GM20431 (cell line): Measurements from ENCODE around the gene WEE1.
"Not testable (repeated sequence)": the region's sequence is repeated elsewhere in the genome, so short reads cannot be mapped to it uniquely, and the experiment has no call there.

Source experiments
- in situ Hi-C: fragments of 300-500 bp; cut with MseI, MboI; formaldehyde crosslinking; loops from one replicate; pipeline ENCODE4 v1.15.0; 2020; ENCODE audit warnings: low sequenced_read_pairs; ENCODE audit not compliant: unreplicated experiment

Gene WEE1

DNA sequence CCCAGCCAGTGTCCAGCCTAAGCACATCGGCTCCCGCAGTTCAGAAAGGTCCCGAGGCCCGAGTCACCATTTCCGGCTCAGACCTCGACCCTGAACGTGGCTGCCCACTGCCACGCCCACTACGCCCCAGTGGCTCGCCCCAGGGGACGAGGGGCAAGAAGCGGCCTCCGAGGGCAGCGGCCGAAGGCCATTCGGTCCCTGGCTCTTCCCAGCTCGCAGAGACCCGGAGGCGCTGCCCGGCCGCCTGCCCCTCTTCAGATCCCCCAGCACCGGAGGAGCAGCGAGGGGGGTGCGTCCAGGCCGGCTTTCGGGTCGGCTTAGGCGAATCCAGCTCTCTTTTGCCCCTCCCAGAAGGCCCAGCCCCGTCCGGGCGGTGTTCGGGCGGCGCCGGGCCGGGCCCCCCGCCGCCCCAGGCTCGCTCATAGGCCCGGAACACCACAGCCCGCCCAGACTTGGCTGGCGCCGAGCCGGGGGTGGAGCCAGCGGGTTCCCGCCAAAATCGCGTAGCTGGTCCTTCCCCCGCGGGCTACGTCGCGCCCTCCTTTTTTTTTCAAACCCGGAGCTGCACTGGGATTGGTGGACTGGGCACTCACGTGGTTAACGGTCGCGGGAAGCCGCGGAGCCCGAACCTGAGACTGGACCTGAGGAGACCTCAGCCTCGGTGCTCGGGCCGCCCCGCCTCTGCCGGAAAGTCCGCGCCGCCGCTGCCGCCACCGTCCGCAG, at the start of gene WEE1:
WEE1 (plus strand) TSS at position 619 of the 723 bp plus-strand sequence. CDS start 264 bp downstream, outside the sequence.
- in situ Hi-C loops, result no loop called here

DNA sequence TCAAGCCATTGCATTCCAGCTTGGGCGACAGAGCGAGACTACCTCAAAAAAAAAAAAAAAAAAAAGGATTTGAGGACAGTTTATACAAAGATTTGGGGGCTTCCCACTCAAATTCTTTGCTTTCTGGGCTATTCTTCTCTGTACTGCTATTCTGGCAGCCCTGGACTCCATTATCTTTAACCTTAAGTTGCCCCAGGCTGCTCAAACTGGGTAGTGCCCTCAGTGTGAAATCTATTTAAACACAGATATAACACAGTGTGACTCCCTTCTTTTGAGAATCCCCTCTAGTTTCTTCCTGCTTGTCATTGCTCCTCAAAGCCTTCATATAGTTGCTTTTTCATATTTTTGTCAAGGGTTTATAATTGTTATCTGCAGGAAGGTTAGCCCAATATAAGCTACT, 49.5 kb upstream of the WEE1 start:
- in situ Hi-C loops, result loop anchor here (25.0 kb wide), 2 partner anchors 362 to 512 kb away; partner anchors contain the start of gene NRIP3

DNA sequence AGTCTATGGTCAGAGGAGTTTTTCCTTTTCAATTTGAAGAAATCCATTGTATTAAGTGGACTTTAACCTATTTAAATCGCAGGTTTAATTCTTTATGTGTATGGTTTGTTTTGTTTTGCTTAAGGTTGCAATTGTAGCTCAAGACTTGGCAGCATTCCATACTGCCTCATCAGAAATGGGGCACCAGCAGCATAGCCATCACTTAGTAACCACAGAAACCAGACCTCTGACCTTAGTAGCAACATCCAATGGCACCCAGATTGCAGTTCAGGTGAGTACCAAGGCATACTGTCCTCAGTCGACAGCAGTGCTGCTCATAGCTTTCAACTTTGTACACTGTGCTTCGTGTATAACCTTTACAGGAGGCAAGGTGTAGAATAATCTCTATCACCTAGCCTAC, 48.4 kb upstream of the WEE1 start:
- in situ Hi-C loops, result no loop called here

DNA sequence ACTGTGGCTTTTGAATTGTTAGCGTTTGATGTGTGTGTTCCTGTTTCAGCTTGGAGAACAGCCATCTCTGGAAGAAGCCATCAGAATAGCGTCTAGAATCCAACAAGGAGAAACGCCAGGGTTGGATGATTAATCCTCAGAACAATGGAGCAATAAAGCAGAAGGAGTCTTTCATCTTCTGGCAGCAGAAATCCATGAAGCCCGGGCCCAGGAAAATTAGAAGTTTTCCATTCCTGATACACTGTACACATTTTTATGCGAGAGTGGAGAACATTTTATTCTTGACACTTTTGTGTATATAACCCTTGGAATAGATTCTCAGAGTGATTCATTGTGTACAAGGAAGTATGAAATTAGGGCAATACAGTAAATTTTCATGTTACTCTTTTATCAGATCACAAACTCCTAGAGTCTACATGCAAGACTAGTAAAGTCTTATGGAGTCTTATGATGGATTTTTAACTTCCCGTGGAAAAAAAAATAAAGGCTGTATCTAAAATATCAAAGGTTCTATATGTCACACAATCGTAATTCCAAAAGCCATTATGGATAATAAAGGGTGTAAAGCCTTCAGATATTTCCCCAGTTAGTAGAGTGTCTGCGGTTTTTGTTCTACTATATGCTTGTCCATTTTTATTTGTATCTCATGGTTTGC, 45.9 kb upstream of the WEE1 start:
- in situ Hi-C loops, result no loop called here

DNA sequence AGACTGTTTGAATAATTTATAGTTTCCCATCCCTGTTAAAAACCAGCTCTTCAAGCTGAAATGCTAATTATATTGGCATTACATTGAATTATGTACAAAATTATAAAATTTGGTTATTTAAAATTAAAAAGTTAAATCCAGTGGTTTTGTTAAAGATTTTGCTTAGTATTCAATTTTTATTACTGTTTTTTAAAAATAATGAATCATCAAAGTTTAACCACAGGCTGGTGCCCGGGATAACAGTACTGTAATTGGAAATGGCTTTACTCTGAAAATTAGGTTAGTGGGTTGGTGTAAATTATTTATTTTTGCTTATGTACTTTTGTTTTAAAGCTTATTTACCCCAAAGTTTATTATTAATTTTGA, 45.4 kb upstream of the WEE1 start:
- in situ Hi-C loops, result no loop called here

DNA sequence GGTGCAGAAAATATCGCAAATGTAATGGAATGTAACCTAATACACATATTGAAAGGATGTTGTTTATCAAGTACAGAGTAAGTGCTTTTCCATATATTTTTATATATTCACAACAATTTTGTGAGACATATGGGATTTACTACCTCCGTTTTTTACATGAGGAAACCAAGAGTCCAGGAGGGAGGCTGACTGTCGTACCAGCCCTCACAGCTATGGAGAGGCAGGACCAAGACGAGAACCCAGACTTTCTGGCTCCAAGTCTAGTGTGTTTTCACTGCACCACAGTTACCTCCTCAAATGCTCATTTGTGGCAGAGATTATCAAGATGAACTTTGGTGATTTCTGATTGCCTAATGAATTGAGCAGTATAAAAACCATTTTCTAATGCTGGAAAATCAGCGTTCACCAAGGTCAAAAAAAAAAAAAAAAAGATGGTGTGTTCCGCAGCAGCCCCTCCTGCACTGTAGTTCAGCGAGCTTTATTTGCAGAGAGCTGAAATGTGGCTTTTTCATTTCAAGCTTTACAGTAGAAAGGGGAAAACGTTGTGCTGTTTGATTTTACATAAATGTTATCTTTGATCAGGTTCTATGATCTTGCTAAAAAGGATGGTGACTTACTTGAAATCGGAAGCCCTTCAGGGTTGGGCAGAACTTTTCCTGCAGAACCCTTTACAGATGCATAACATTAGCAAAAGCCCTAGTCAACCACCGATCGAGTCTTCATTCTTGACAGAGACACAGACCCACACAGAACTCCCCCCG, 44.7 kb upstream of the WEE1 start:
- in situ Hi-C loops, result no loop called here

DNA sequence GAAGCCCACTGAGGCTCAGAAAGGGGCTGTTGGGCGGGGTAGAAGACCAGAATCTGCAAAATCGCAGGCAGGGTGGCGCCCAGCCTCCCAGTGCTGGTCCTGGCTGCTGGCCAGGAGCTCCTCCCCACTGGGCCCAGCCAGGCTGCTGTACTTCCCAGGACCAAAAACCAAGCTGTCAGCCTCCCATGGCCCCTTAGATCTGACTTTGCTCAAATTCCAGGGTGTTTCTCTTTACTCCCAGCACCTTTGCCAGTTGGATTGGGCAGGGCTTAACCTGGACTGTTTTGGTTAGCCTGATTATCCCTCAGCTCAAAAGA, 44.2 kb upstream of the WEE1 start:
- in situ Hi-C loops, result no loop called here

DNA sequence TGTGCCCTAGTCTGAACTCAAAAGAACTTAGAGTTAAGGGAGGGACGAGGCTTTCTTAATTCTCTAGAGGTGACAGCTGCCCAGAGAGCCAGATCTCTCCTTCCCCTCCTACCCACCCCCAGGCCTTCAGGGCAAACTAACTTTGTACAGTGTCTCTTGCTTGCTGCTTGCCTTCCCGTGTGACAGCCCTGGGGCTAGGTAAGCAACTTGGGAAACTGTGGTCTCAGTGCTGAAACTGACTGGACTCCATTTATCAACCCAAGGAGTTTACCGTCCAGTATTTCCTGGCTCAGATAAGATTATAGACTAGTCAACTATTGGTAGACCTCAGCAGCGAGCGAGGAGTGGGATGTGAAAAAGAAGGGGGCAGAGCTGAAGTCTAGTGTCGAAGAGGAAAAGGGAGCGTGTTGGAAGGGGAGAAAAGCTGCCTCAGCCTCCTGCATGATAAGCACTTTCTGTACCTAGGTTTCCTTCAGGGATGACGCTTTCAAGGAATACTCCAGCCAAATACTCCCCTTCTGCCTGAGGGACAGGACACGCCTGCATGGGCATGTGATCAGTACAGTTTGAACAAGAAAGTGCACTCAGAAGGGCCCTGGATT, 43.3 kb upstream of the WEE1 start:
- in situ Hi-C loops, result no loop called here

DNA sequence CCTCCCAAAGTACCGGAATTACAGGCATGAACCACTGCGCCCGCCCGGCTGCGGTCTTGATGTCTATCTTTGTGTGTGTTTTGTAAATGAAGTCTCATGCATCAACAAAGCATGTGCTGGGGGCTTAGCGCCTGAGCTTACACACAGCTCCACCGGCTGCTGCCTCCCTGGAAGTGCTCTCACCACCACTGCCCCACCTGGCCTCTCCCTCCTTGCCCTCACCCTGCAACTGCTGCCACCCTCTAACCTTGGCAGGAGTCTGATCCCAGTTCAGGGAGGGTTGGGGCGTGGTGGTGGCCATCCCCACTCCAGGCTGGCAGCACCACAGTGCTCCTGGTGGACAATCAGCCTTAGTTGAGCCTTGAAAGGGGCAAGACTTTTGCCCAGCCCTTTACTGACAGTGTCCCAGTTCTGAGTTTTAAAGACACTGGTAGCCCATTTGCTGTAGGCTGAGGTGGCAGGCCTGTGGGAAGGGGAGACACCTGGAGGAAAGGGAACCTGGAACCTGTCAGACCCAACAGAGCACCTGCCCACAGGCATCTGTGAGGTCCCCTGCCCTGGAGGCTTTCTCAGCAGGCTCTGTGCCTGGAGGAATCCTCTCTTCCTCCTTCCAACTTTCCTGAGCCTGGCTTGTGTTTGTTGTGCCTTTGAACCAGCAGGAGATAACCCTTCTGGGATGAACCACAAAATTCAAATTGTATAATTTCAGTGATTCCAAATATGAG, 42.4 kb upstream of the WEE1 start:
- in situ Hi-C loops, result no loop called here

DNA sequence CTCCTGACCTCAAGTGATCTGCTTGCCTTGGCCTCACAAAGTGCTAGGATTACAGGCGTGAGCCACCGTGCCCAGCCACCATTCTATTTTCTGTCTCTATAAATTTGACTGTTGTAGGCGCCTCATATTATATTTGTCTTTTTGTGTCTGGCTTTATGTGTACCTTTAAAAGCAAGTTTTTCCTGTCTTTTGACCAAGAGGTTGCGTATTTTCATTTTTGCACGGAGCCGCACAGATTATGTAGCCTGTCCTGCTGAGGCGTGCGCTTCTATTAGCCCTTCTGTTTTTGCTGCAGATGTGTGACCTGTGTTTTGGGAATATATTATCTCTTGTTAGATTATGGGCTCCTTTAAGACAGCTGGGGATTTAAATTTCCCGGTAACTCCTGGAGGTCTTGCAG, 40.4 kb upstream of the WEE1 start:
- in situ Hi-C loops, result no loop called here

DNA sequence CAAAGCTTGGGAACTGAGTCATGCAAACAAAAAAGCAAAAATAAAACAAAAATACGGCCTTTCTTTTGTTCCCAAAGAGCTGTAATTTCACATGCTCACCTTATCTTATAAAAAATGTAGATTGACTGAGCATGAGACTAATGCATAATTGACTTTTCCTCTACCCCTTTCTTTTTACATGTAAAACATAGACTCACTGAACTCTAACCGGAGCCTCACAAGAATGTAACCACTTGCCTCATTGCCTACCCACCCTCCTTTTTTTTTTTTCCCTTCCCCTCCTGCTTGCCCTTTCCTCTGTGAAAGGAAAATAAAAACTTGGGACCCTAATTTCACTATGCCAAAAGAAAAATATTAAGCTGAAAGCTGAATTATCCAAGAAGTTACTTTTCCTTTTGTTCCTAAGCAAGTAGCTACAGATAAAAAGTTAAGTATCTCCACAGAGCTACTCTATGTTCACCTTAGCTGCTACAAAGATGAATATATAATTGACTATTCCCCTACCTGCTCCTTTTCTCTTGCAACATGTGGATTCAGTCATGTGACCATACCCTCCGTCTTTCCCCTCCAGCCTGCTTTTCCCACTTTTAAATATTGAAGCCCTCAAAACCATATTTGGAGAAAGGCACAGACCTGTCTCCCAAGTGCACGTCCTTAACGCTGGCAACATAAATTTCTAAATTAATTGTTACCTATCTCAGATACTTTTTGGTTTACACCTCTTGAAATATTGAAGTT, 39.6 kb upstream of the WEE1 start:
- in situ Hi-C loops, result no loop called here

DNA sequence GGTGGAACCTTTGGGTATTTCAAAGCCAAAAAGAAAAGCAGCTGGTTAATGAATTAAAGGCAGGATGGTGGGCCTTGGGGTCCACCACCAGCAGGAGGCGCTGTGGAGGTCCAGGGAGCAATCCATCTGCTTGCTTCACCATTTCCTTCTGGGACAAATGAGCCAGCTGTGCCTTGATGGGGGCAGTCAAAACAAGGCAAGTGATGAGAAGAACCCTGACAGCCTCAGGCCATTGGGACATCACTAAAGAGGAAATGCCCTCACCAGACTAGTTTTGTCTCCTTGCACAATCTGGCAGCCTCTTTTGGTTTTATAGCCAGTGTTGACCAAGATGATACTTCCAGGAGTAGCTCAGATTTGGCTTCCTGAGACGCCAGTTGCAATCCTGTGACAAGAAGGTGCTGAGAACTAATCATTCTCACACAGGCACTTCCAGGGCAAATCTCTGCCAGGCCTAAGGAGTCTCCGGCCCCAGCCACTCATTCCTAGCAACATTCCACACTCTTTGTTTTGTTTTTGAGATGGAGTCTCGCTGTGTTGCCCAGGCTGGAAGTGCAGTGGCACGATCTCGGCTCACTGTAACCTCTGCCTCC, 38.2 kb upstream of the WEE1 start:
- in situ Hi-C loops, result no loop called here

DNA sequence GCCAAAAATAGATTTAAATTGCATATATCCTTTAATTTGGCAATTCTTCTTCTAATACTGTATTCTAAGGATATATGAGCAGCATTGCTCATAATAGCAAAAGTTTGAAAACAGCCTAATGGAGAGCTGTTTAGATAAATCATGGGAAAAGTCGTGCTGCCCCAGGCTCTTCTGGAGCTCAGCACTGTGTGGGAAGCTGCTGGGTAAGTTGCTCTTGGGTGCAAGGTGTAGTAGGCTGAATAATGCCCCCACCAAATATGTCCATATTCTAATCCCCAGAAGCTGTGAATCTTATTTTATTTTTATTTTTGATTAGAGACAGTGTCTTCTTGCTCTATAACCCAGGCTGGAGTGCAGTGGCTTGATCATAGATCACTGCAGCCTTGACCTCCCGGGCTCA, 34.9 kb upstream of the WEE1 start:
- in situ Hi-C loops, result no loop called here

DNA sequence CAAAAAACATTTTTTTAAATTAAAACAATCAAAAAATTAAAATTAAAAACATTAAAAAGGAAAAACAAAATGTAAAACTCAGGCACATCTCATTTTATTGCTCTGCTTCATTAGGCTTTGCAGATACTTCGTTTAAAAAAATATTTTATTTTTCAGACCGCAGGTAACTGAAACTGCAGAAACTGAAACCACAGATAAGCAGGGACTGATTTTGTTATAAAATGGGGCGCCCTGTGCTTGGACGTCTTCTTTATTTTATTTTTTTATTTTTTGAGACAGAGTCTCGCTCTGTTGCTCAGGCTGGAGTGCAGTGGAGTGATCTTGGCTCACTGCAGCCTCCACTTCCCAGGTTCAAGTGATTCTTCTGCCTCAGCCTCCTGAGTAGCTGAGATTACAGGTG, 24.3 kb upstream of the WEE1 start:
- in situ Hi-C loops, result not testable (repeated sequence)

DNA sequence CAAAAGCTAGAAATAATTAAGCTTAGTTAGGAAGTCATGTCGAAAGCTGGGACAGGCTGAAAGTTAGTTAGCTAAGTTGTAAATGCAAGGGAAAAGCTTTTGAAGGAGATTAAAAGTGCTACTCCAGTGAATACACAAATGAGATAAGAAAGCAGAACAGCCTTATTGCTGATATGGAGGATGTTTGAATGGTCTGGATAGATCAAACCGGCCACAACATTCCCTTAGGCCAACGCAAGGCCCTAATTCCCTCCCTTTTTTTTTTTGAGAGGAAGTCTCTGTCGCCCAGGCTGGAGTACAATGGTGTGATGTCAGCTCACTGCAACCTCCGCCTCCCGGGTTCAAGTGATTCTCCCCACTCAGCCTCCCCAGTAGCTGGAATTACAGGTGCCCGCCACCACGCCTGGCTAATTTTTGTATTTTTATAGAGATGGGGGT, 23.3 kb upstream of the WEE1 start:
- in situ Hi-C loops, result no loop called here

DNA sequence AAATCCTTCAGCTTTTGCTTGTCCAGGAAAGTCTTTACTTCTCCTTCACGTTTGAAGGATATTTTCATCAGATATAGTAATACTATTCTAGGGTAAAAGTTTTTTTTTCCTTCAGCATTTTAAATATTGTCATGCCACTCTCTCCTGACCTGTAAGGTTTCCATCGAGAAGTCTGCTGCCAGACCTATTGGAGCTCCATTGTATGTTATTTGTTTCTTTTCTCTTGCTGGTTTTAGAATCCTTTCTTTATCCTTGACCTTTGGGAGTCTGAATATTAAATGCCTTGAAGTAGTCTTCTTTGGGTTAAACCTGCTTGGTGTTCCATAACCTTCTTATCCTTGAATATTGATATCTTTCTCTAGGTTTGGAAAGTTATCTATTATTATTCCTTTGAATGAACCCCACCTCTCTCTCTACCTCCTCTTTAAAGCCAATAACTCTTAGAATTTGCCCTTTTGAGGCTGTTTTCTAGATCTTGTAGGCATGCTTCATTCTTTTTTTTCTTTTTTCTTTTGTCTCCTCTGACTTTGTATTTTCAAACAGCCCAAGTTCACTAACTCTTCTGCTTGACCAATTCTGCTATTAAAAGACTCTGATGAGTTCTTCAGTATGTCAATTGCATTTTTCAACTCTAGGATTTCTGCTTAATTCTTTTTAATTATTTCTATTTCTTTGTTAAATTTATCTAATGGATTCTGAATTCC, 12.0 kb upstream of the WEE1 start:
- in situ Hi-C loops, result no loop called here

DNA sequence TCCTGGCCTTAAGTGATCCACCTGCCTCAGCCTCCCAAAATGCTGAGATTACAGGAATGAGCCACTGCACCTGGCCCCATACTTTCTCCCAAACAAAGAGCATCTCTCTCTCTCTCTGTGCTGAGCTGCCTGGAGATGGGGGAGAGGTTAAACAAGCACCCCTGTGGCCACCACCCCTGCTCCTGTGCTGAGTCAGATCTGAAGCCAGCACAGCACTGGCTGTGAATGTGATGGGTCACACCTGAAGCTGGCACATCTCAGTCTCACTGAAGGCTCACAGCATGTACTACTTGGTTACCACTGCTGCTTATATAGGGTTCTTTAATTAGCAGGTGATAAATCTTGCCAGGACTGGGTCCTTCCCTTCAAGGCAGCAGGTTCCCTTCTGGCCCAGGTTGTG, 10.8 kb upstream of the WEE1 start:
- in situ Hi-C loops, result no loop called here

DNA sequence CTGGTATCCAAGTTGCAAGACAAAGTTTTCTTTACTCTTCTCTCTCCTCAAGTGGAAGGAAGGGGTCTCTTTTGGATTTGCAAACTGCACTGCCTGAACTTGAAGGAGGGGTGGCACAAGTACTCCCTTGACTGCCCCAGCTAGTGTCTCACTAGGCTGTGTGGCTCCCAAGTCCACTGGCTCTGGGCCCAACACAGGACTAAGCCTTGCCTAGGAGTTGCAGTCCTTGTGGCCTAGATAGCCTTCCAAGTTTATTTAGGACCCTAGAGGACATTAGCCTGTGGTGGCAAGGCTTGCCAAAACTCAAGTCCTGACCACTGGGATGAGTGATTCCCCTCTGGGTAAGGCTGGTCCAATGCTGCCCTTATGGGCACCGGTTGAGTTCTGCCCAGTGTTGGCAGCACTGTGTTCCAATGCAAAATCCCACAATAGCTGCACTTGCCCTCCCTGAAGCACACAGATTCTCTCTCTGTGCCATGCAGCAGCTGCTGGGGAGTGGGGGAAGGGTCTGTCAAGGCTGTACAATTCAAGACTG, 10.2 kb upstream of the WEE1 start:
- in situ Hi-C loops, result no loop called here
